ENCODE measurements around the gene SULT4A1.

GRCh38 chr22:43823911-43824665 lies 38.2 kb downstream of the SULT4A1 start:
- TF ChIP-seq MAX (CRISPR knock-in tag; IDR thresholded peaks at IDR 0.05) (no peak), CBFB (CRISPR knock-in tag; IDR thresholded peaks at IDR 0.05; ENCODE audit: low read depth) (no peak), CTCF (IDR thresholded peaks at IDR 0.05) (no peak), ATF1 (CRISPR knock-in tag; IDR thresholded peaks at IDR 0.05) (no peak), ETV6 (CRISPR knock-in tag; IDR thresholded peaks at IDR 0.05) (no peak), ZNF416 (CRISPR knock-in tag; IDR thresholded peaks at IDR 0.05) (no peak), ZNF232 (CRISPR knock-in tag; IDR thresholded peaks at IDR 0.05) (no peak)
- TF ChIP-seq, protein P1, sequence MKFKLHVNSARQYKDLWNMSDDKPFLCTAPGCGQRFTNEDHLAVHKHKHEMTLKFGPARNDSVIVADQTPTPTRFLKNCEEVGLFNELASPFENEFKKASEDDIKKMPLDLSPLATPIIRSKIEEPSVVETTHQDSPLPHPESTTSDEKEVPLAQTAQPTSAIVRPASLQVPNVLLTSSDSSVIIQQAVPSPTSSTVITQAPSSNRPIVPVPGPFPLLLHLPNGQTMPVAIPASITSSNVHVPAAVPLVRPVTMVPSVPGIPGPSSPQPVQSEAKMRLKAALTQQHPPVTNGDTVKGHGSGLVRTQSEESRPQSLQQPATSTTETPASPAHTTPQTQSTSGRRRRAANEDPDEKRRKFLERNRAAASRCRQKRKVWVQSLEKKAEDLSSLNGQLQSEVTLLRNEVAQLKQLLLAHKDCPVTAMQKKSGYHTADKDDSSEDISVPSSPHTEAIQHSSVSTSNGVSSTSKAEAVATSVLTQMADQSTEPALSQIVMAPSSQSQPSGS (CRISPR knock-in tag; IDR thresholded peaks at IDR 0.05; ENCODE audit: borderline replicate concordance, low read depth), result no peak
- TF ChIP-seq, protein P2, sequence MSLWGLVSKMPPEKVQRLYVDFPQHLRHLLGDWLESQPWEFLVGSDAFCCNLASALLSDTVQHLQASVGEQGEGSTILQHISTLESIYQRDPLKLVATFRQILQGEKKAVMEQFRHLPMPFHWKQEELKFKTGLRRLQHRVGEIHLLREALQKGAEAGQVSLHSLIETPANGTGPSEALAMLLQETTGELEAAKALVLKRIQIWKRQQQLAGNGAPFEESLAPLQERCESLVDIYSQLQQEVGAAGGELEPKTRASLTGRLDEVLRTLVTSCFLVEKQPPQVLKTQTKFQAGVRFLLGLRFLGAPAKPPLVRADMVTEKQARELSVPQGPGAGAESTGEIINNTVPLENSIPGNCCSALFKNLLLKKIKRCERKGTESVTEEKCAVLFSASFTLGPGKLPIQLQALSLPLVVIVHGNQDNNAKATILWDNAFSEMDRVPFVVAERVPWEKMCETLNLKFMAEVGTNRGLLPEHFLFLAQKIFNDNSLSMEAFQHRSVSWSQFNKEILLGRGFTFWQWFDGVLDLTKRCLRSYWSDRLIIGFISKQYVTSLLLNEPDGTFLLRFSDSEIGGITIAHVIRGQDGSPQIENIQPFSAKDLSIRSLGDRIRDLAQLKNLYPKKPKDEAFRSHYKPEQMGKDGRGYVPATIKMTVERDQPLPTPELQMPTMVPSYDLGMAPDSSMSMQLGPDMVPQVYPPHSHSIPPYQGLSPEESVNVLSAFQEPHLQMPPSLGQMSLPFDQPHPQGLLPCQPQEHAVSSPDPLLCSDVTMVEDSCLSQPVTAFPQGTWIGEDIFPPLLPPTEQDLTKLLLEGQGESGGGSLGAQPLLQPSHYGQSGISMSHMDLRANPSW (CRISPR knock-in tag; conservative IDR thresholded peaks at IDR 0.05; ENCODE audit: low read depth), result no peak
- TF ChIP-seq, protein P3, sequence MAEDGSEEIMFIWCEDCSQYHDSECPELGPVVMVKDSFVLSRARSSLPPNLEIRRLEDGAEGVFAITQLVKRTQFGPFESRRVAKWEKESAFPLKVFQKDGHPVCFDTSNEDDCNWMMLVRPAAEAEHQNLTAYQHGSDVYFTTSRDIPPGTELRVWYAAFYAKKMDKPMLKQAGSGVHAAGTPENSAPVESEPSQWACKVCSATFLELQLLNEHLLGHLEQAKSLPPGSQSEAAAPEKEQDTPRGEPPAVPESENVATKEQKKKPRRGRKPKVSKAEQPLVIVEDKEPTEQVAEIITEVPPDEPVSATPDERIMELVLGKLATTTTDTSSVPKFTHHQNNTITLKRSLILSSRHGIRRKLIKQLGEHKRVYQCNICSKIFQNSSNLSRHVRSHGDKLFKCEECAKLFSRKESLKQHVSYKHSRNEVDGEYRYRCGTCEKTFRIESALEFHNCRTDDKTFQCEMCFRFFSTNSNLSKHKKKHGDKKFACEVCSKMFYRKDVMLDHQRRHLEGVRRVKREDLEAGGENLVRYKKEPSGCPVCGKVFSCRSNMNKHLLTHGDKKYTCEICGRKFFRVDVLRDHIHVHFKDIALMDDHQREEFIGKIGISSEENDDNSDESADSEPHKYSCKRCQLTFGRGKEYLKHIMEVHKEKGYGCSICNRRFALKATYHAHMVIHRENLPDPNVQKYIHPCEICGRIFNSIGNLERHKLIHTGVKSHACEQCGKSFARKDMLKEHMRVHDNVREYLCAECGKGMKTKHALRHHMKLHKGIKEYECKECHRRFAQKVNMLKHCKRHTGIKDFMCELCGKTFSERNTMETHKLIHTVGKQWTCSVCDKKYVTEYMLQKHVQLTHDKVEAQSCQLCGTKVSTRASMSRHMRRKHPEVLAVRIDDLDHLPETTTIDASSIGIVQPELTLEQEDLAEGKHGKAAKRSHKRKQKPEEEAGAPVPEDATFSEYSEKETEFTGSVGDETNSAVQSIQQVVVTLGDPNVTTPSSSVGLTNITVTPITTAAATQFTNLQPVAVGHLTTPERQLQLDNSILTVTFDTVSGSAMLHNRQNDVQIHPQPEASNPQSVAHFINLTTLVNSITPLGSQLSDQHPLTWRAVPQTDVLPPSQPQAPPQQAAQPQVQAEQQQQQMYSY (CRISPR knock-in tag; IDR thresholded peaks at IDR 0.05), result no peak

Data from WTC11 (cell line).